ENCODE results near the gene IFNGR1. TPM values are rescaled to one million over a fixed set of nuclear protein-coding genes. Genes with fewer than 3 reads are reported as not detected.

Gene IFNGR1
- total and polyA plus RNA-seq, 10 of the 15 experiments (the other 5 are each of a cell fraction or from before 2014, with no cell fraction given) = 89.0 to 296 (median 138) TPM

- peak; percentile 83 for TF ChIP-seq CREB1 (IDR thresholded peaks at IDR 0.05; ENCODE audit: low read depth)
- TF ChIP-seq PAX8 (IDR thresholded peaks at IDR 0.05) = no peak
- TF ChIP-seq HSF1 (IDR thresholded peaks at IDR 0.05; ENCODE audit: low read depth, low read length) = no peak
- peak; percentile 14; the same call in 1 of the 2 replicates for TF ChIP-seq RAD51 (IDR thresholded peaks at IDR 0.05)
- TF ChIP-seq E2F8 (IDR thresholded peaks at IDR 0.05; ENCODE audit: low read depth, partially characterized antibody) = no peak
- TF ChIP-seq FOXK2 (IDR thresholded peaks at IDR 0.05) = no peak
- peak; percentile 55 for TF ChIP-seq POLR2A (IDR thresholded peaks at IDR 0.05; ENCODE audit: low read depth, low read length)
- TF ChIP-seq, protein P1, sequence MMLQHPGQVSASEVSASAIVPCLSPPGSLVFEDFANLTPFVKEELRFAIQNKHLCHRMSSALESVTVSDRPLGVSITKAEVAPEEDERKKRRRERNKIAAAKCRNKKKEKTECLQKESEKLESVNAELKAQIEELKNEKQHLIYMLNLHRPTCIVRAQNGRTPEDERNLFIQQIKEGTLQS (IDR thresholded peaks at IDR 0.05; ENCODE audit: borderline replicate concordance, extremely low read depth, low read depth, low read length) = no peak
- no peak for TF ChIP-seq ZBTB33 (IDR thresholded peaks at IDR 0.05)
- no peak for TF ChIP-seq JUNB (IDR thresholded peaks at IDR 0.05)
- no peak for TF ChIP-seq GATAD2B (conservative IDR thresholded peaks at IDR 0.05; ENCODE audit: low read depth)
- TF ChIP-seq, protein P2, sequence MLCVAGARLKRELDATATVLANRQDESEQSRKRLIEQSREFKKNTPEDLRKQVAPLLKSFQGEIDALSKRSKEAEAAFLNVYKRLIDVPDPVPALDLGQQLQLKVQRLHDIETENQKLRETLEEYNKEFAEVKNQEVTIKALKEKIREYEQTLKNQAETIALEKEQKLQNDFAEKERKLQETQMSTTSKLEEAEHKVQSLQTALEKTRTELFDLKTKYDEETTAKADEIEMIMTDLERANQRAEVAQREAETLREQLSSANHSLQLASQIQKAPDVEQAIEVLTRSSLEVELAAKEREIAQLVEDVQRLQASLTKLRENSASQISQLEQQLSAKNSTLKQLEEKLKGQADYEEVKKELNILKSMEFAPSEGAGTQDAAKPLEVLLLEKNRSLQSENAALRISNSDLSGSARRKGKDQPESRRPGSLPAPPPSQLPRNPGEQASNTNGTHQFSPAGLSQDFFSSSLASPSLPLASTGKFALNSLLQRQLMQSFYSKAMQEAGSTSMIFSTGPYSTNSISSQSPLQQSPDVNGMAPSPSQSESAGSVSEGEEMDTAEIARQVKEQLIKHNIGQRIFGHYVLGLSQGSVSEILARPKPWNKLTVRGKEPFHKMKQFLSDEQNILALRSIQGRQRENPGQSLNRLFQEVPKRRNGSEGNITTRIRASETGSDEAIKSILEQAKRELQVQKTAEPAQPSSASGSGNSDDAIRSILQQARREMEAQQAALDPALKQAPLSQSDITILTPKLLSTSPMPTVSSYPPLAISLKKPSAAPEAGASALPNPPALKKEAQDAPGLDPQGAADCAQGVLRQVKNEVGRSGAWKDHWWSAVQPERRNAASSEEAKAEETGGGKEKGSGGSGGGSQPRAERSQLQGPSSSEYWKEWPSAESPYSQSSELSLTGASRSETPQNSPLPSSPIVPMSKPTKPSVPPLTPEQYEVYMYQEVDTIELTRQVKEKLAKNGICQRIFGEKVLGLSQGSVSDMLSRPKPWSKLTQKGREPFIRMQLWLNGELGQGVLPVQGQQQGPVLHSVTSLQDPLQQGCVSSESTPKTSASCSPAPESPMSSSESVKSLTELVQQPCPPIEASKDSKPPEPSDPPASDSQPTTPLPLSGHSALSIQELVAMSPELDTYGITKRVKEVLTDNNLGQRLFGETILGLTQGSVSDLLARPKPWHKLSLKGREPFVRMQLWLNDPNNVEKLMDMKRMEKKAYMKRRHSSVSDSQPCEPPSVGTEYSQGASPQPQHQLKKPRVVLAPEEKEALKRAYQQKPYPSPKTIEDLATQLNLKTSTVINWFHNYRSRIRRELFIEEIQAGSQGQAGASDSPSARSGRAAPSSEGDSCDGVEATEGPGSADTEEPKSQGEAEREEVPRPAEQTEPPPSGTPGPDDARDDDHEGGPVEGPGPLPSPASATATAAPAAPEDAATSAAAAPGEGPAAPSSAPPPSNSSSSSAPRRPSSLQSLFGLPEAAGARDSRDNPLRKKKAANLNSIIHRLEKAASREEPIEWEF (IDR thresholded peaks at IDR 0.05; ENCODE audit: insufficient replicate concordance, low read depth, low read length) = no peak
- 0 out of 2 replicates have a peak, but pooled peaks have one; percentile 45 for TF ChIP-seq SIN3A (IDR thresholded peaks at IDR 0.05; ENCODE audit: low read depth, low read length)
- TF ChIP-seq, protein P3, sequence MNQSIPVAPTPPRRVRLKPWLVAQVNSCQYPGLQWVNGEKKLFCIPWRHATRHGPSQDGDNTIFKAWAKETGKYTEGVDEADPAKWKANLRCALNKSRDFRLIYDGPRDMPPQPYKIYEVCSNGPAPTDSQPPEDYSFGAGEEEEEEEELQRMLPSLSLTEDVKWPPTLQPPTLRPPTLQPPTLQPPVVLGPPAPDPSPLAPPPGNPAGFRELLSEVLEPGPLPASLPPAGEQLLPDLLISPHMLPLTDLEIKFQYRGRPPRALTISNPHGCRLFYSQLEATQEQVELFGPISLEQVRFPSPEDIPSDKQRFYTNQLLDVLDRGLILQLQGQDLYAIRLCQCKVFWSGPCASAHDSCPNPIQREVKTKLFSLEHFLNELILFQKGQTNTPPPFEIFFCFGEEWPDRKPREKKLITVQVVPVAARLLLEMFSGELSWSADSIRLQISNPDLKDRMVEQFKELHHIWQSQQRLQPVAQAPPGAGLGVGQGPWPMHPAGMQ (IDR thresholded peaks at IDR 0.05; ENCODE audit: borderline replicate concordance) = no peak
- no peak for TF ChIP-seq LARP7 (IDR thresholded peaks at IDR 0.05)
- TF ChIP-seq NR2C1 (IDR thresholded peaks at IDR 0.05) = peak; percentile 65
- TF ChIP-seq HDAC2 (IDR thresholded peaks at IDR 0.05) = no peak
- peak; percentile 31; the same call in 1 of the 2 replicates for TF ChIP-seq TAF1 (IDR thresholded peaks at IDR 0.05; ENCODE audit: borderline replicate concordance, low read depth, low read length)
- no peak for TF ChIP-seq CHD4 (IDR thresholded peaks at IDR 0.05)
These were observed 690 bp downstream of the IFNGR1 start (continued) for GRCh38 chr6:137218473-137218916.

Data from GM12878 (cell line).